DND-41 (cell line): ENCODE data around the gene PPP1R13L.

Source experiments
- ATAC-seq: fragments of 200-7000 bp; cut with Tn5 transposase; 3 replicates; pipeline ENCODE4 v1.9.1; 2021; ENCODE audit warnings: low read depth; ENCODE audit not compliant: insufficient read depth
- DNase-seq: peaks from one replicate; pipeline ENCODE4 v3.0.0-alpha.2; 2020
- H2AFZ ChIP-seq: 2 replicates; pipeline ENCODE4 v1.6.0; 2012; ENCODE audit warnings: low read depth, low read length
- H3K27ac ChIP-seq: 2 replicates; pipeline ENCODE4 v1.5.1; 2012; ENCODE audit warnings: low read length, inconsistent platforms
- H3K27me3 ChIP-seq: fragments of 200-600 bp; sonication (generic); 2 replicates; pipeline ENCODE4 v1.6.0; 2012; ENCODE audit warnings: low read length, mild to moderate bottlenecking, inconsistent platforms; ENCODE audit not compliant: insufficient read depth, poor library complexity
- H3K36me3 ChIP-seq: 2 replicates; pipeline ENCODE4 v1.5.1; 2012; ENCODE audit warnings: low read length, inconsistent platforms; ENCODE audit not compliant: insufficient read depth
- H3K4me1 ChIP-seq: 2 replicates; pipeline ENCODE4 v1.5.1; 2012; ENCODE audit warnings: mild to moderate bottlenecking, low read length; ENCODE audit not compliant: insufficient read depth
- H3K4me2 ChIP-seq: 2 replicates; pipeline ENCODE4 v1.6.0; 2012; ENCODE audit warnings: mild to moderate bottlenecking, moderate library complexity, low read length, inconsistent platforms; ENCODE audit not compliant: insufficient read depth
- H3K4me3 ChIP-seq, 2 experiments: fragments of 200-600 bp in 1 of 2; shearing (Covaris generic) in 1 of 2; 2 replicates each; pipeline ENCODE4 v1.5.1; 2012 to 2016; ENCODE audit warnings: inconsistent platforms in 2 of 2, low read length in 2 of 2, mild to moderate bottlenecking in 2 of 2, low read depth in 1 of 2, moderate library complexity in 1 of 2
- H3K79me2 ChIP-seq: 2 replicates; pipeline ENCODE4 v1.6.0; 2012; ENCODE audit warnings: low read length, inconsistent platforms; ENCODE audit not compliant: insufficient read depth
- H3K9ac ChIP-seq: 2 replicates; pipeline ENCODE4 v1.6.0; 2012; ENCODE audit warnings: low read depth, mild to moderate bottlenecking, inconsistent platforms, low read length, moderate library complexity
- H3K9me3 ChIP-seq: 2 replicates; pipeline ENCODE4 v1.5.1; 2012; ENCODE audit warnings: low read length, moderate library complexity, mild to moderate bottlenecking, inconsistent platforms; ENCODE audit not compliant: insufficient read depth, severe bottlenecking
- H4K20me1 ChIP-seq: 2 replicates; pipeline ENCODE4 v1.6.0; 2012; ENCODE audit warnings: low read length; ENCODE audit not compliant: insufficient read depth
- CTCF ChIP-seq: IDR thresholded peaks from 2 replicates; pipeline ENCODE4 v1.5.1; 2012; ENCODE audit warnings: borderline replicate concordance, low read length, moderate library complexity, mild to moderate bottlenecking; ENCODE audit not compliant: poor library complexity, severe bottlenecking; ENCODE audit errors: extremely low read depth
- EZH2 ChIP-seq: IDR thresholded peaks from 3 replicates; pipeline ENCODE4 v1.6.1; 2012; ENCODE audit warnings: borderline replicate concordance, low read depth, mild to moderate bottlenecking, moderate library complexity, low read length, inconsistent platforms; ENCODE audit not compliant: severe bottlenecking

The PPP1R13L gene

GRCh38 chr19:45404557-45405434 lies at the start of gene PPP1R13L:
TSS of gene PPP1R13L (minus strand) at chr19:45405069. CDS start at chr19:45398318, 6,751 bp downstream.
- Histone ChIP-seq H3K9me3 (no peaks in the 10 kb centered on the region), H3K9ac (peak within 1 kb of the TSS; percentile 62), H3K36me3 (peaks cover 7% of the 10 kb centered on the region; the same call in 1 of the 2 replicates), H3K27me3 (no peaks in the 10 kb centered on the region), H3K27ac (peak within 1 kb of the TSS; percentile 97), H3K4me3 (peak within 1 kb of the TSS; percentile 88 to 93), H4K20me1 (no peaks in the 10 kb centered on the region), H2AFZ (peak within 1 kb of the TSS; percentile 90), H3K4me2 (peak within 1 kb of the TSS; percentile 89), H3K79me2 (peaks cover 7% of the 10 kb centered on the region), H3K4me1 (peaks cover 35% of the 10 kb centered on the region)
- ATAC-seq (0 out of 3 replicates have a peak, but pooled peaks have one; percentile 0), DNase-seq (peak; percentile 44)
- no peak for TF ChIP-seq CTCF
- no peak for TF ChIP-seq EZH2

GRCh38 chr19:45451850-45452387 lies 47.0 kb upstream of the PPP1R13L start:
- Histone ChIP-seq H2AFZ (no peak overlapping the region), H3K9ac (no peak overlapping the region), H3K4me1 (peaks cover 21% of the 10 kb centered on the region), H3K9me3 (no peaks in the 10 kb centered on the region), H4K20me1 (peaks cover 5% of the 10 kb centered on the region; the same call in 1 of the 2 replicates), H3K4me3 (no peak overlapping the region), H3K27ac (no peak overlapping the region), H3K4me2 (peak overlapping the region; percentile 83; the same call in 1 of the 2 replicates), H3K27me3 (peaks cover 16% of the 10 kb centered on the region), H3K36me3 (no peaks in the 10 kb centered on the region), H3K79me2 (no peaks in the 10 kb centered on the region)
- TF ChIP-seq CTCF (no peak), EZH2 (no peak)
- no peak for ATAC-seq
- no peak for DNase-seq

GRCh38 chr19:45451131-45451849 lies 46.4 kb upstream of the PPP1R13L start:
- peak; percentile 63 for ATAC-seq
- TF ChIP-seq CTCF (no peak), EZH2 (peak; percentile 42)
- Histone ChIP-seq H2AFZ (peak overlapping the region; percentile 18), H3K4me1 (peaks cover 21% of the 10 kb centered on the region), H3K79me2 (no peaks in the 10 kb centered on the region), H3K36me3 (no peaks in the 10 kb centered on the region), H3K4me3 (peak overlapping the region; percentile 16 to 66; a peak in 3 of 4 replicates), H3K9ac (peak overlapping the region; percentile 41), H3K4me2 (peak overlapping the region; percentile 83), H3K27me3 (peaks cover 16% of the 10 kb centered on the region), H4K20me1 (peaks cover 5% of the 10 kb centered on the region; the same call in 1 of the 2 replicates), H3K27ac (no peak overlapping the region), H3K9me3 (no peaks in the 10 kb centered on the region)
- DNase-seq = peak; percentile 48
